ENCODE results near the gene CASK.
A peak's percentile ranks its signal among the peaks of the same experiment; 100 is the strongest.

CASK gene

GRCh38 chrX:41604766-41605543 lies 318.4 kb downstream of the CASK start:
- Histone ChIP-seq H3K9me3 (ENCODE audit: control insufficient read depth, insufficient read depth, low read length) (no peaks in the 10 kb centered on the region), H3K4me1 (ENCODE audit: control insufficient read depth, low read length) (peaks cover 21% of the 10 kb centered on the region), H3K4me3 (ENCODE audit: low read length) (peak overlapping the region; percentile 38), H3K27me3 (ENCODE audit: control insufficient read depth, low read length) (no peaks in the 10 kb centered on the region), H3K79me2 (ENCODE audit: control insufficient read depth, low read length) (no peaks in the 10 kb centered on the region), H3F3A (ENCODE audit: control insufficient read depth, insufficient read depth) (no peaks in the 10 kb centered on the region), H3K9me2 (replicated peaks; ENCODE audit: control insufficient read depth, low read length) (no peaks in the 10 kb centered on the region), H4K20me1 (ENCODE audit: control insufficient read depth, insufficient read depth, low read depth, low read length) (no peaks in the 10 kb centered on the region), H3K27ac (ENCODE audit: low read depth, low read length) (peak overlapping the region; percentile 34), H3K36me3 (ENCODE audit: control insufficient read depth, low read length) (no peaks in the 10 kb centered on the region), H3K4me2 (ENCODE audit: low read length) (peak overlapping the region; percentile 61)
- TF ChIP-seq CTCF (IDR thresholded peaks at IDR 0.05; ENCODE audit: low read depth, low read length, poor library complexity, severe bottlenecking) (no peak), EZH2phosphoT487 (IDR thresholded peaks at IDR 0.05; ENCODE audit: borderline replicate concordance, low read length) (no peak)

DNA sequence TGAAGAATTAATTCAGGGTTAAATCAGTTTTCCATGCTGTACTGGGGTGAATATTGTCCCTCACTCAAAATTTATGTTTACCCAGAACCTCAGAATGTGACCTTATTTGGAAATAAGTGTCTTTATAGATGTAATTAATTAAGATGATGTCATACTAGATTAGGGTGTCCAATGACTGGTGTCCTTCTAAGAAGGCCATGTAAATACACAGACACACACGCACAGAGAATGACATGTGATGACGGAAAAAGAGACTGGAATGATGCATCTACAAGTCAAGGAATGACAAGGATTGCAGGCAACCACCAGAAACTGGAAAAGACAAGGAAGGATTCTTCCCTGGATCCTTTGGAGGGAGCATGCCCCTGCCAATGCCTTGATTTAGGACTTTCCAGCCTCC lies 319.2 kb downstream of the CASK start:
- Histone ChIP-seq H3K4me3 (ENCODE audit: low read length) (no peak overlapping the region), H3K27ac (ENCODE audit: low read depth, low read length) (peak overlapping the region; percentile 34; the same call in 1 of the 2 replicates), H3F3A (ENCODE audit: control insufficient read depth, insufficient read depth) (no peaks in the 10 kb centered on the region), H4K20me1 (ENCODE audit: control insufficient read depth, insufficient read depth, low read depth, low read length) (no peaks in the 10 kb centered on the region), H3K9me2 (replicated peaks; ENCODE audit: control insufficient read depth, low read length) (no peaks in the 10 kb centered on the region), H3K4me2 (ENCODE audit: low read length) (peak overlapping the region; percentile 61), H3K9me3 (ENCODE audit: control insufficient read depth, insufficient read depth, low read length) (no peaks in the 10 kb centered on the region), H3K4me1 (ENCODE audit: control insufficient read depth, low read length) (peaks cover 21% of the 10 kb centered on the region), H3K79me2 (ENCODE audit: control insufficient read depth, low read length) (no peaks in the 10 kb centered on the region), H3K36me3 (ENCODE audit: control insufficient read depth, low read length) (no peaks in the 10 kb centered on the region), H3K27me3 (ENCODE audit: control insufficient read depth, low read length) (no peaks in the 10 kb centered on the region)
- TF ChIP-seq EZH2phosphoT487 (IDR thresholded peaks at IDR 0.05; ENCODE audit: borderline replicate concordance, low read length): no peak
- TF ChIP-seq CTCF (IDR thresholded peaks at IDR 0.05; ENCODE audit: low read depth, low read length, poor library complexity, severe bottlenecking): no peak

DNA sequence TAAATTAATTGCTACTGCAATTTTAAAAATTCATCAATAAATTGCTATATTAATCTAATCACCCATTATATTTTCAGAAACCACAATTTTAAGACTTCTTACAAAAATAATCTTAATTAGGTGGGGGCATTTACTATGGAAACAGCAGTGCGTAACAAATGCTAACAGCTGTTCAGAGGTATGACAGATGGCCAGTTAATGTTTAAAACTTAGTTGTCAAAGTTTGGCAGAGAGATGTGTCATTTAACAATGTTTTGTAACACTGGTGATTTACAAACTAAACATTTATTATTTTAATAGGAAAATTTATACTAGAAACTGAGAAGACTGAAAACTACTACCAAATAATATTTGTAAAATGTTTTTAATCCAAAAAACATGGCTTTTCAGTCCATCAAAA lies 319.8 kb downstream of the CASK start:
- no peaks in the 10 kb centered on the region for H3K27me3 ChIP-seq (ENCODE audit: control insufficient read depth, low read length)
- no peak overlapping the region for H3K4me2 ChIP-seq (ENCODE audit: low read length)
- no peaks in the 10 kb centered on the region for H3K36me3 ChIP-seq (ENCODE audit: control insufficient read depth, low read length)
- TF ChIP-seq EZH2phosphoT487 (IDR thresholded peaks at IDR 0.05; ENCODE audit: borderline replicate concordance, low read length) (no peak), CTCF (IDR thresholded peaks at IDR 0.05; ENCODE audit: low read depth, low read length, poor library complexity, severe bottlenecking) (no peak)
- no peaks in the 10 kb centered on the region for H3F3A ChIP-seq (ENCODE audit: control insufficient read depth, insufficient read depth)
- H3K9me2 ChIP-seq (replicated peaks; ENCODE audit: control insufficient read depth, low read length): no peaks in the 10 kb centered on the region
- H4K20me1 ChIP-seq (ENCODE audit: control insufficient read depth, insufficient read depth, low read depth, low read length): no peaks in the 10 kb centered on the region
- peaks cover 21% of the 10 kb centered on the region for H3K4me1 ChIP-seq (ENCODE audit: control insufficient read depth, low read length)
- H3K27ac ChIP-seq (ENCODE audit: low read depth, low read length): no peak overlapping the region
- no peaks in the 10 kb centered on the region for H3K9me3 ChIP-seq (ENCODE audit: control insufficient read depth, insufficient read depth, low read length)
- H3K4me3 ChIP-seq (ENCODE audit: low read length): no peak overlapping the region
- no peaks in the 10 kb centered on the region for H3K79me2 ChIP-seq (ENCODE audit: control insufficient read depth, low read length)
